Activated naive CD4-positive, alpha-beta T cell treated with anti-CD3 and anti-CD28 coated beads, Interleukin-2, amount 50 U/mL, for 24 hours (primary cell): ENCODE measurements around the gene FANCG.
A peak's percentile ranks its signal among the peaks of the same experiment; 100 is the strongest.

Experiments
- H3K27ac Mint-ChIP-seq: one replicate; pipeline ENCODE4 v1.8.0; 2021; ENCODE audit warnings: mild to moderate bottlenecking, mixed read lengths
- H3K27me3 Mint-ChIP-seq: one replicate; pipeline ENCODE4 v1.8.0; 2021; ENCODE audit warnings: mixed read lengths
- H3K36me3 Mint-ChIP-seq: one replicate; pipeline ENCODE4 v1.8.0; 2021; ENCODE audit warnings: mixed read lengths
- H3K4me1 Mint-ChIP-seq: one replicate; pipeline ENCODE4 v1.8.0; 2021; ENCODE audit warnings: mixed read lengths
- H3K4me3 Mint-ChIP-seq: one replicate; pipeline ENCODE4 v1.8.0; 2021; ENCODE audit warnings: mild to moderate bottlenecking, mixed read lengths
- H3K9me3 Mint-ChIP-seq: one replicate; pipeline ENCODE4 v1.8.0; 2021; ENCODE audit warnings: mixed read lengths

Gene FANCG

GRCh38 chr9:35079426-35080341 lies at the start of gene FANCG:
TSS of gene FANCG (minus strand) at chr9:35079942. CDS start at chr9:35079524, 418 bp downstream.
- Mint-ChIP-seq H3K4me3 (peak within 1 kb of the TSS; percentile 99), H3K27ac (peak within 1 kb of the TSS; percentile 95), H3K36me3 (peaks cover 4% of the 10 kb centered on the region), H3K9me3 (no peaks in the 10 kb centered on the region), H3K4me1 (peaks cover 19% of the 10 kb centered on the region), H3K27me3 (no peaks in the 10 kb centered on the region)

DNA sequence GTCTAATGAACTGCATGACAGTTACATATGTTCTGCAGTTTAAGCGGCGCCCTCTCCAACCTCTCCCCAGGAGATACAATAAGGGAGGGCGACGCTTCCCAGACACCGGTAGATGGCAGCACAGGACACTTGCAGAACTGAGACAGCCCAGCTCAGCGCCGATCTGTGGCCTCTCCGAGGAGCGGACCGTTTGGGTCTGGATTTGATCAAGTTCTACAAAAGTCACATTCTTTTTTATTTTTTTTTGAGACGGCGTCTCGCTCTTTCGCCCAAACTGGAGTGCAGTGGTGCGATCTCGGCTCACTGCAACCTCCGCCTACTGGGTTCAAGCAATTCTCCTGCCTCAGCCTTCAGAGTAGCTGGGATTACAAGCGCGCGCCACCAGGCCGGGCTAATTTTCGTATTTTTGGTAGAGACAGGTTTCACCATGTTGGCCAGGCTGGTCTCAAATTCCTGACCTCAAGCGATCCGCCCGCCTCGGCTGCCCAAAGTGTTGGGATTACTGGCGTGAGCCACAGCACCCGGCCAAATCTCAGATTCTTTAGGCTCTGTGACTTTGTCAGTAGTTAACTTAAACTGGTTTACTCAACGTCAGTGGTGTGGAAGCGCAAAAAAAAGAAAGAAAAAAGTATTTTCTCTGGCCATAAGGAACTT lies 37.3 kb upstream of the FANCG start:
- H3K27ac Mint-ChIP-seq = peak overlapping the region; percentile 71
- peaks cover 43% of the 10 kb centered on the region for H3K4me1 Mint-ChIP-seq
- no peaks in the 10 kb centered on the region for H3K36me3 Mint-ChIP-seq
- peak overlapping the region; percentile 92 for H3K4me3 Mint-ChIP-seq
- H3K9me3 Mint-ChIP-seq = no peaks in the 10 kb centered on the region
- H3K27me3 Mint-ChIP-seq = no peaks in the 10 kb centered on the region

GRCh38 chr9:35116539-35116897 lies 36.8 kb upstream of the FANCG start:
- Mint-ChIP-seq H3K36me3 (no peaks in the 10 kb centered on the region), H3K4me1 (peaks cover 48% of the 10 kb centered on the region)

DNA sequence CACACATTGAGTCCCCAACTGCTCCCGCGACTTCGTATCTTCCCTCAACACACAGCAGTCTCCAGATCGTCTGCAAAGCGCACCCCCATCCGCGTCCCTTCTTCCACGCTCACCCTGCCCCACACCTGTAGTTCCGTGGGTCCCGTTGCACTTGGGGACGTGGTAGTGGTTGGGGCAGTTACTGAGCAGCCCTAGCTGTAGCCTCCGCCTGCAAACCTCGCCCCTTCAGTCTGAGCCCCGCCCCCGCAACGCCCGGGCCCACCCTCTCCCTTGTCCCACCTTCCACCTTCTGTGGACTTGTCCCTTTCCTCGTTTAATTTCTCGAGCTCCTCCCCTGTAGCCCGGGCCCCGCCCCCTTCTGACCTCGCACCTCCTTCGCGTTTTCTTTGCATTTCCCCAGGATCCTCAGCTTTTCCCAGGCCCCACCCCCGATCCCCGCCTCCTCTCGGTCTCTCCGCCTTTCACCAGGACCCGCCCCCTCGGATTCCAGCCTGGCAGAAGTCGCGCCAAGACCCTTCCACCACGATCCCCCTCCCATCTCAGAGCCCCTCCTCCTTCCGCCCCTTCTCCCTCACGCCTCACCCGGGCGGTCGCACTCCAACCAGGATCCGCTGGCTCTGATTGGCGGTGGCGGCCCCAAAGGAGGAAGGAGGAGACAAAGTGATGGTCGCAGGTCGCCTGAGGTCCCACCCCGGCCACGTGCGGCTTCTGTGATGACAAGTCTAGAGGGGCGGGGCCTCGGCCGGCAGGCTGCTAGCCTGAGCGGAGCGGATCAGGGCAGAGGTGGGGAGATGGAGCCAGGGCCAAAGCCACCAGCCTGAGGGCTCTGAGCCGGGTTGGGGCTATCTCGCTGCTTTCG lies 36.2 kb upstream of the FANCG start, which contains the start of gene ATOSB:
TSS of gene ATOSB (minus strand) at position 183 of the 859 bp plus-strand sequence. CDS start 7,588 bp downstream, outside the sequence.
- no peaks in the 10 kb centered on the region for H3K36me3 Mint-ChIP-seq
- H3K9me3 Mint-ChIP-seq = no peaks in the 10 kb centered on the region
- peaks cover 51% of the 10 kb centered on the region for H3K4me1 Mint-ChIP-seq
- H3K27ac Mint-ChIP-seq = peak within 1 kb of the TSS; percentile 95
- peak within 1 kb of the TSS; percentile 92 for H3K4me3 Mint-ChIP-seq
- no peaks in the 10 kb centered on the region for H3K27me3 Mint-ChIP-seq

More at GRCh38 chr9:35116539-35116897, 36.8 kb upstream of the FANCG start:
- no peaks in the 10 kb centered on the region for H3K27me3 Mint-ChIP-seq
- H3K4me3 Mint-ChIP-seq = peak overlapping the region; percentile 92
- no peaks in the 10 kb centered on the region for H3K9me3 Mint-ChIP-seq
- peak overlapping the region; percentile 71 for H3K27ac Mint-ChIP-seq

- no peaks in the 10 kb centered on the region for H3K9me3 Mint-ChIP-seq
- peak overlapping the region; percentile 92 for H3K4me3 Mint-ChIP-seq
- peak overlapping the region; percentile 95 for H3K27ac Mint-ChIP-seq
- peaks cover 59% of the 10 kb centered on the region for H3K4me1 Mint-ChIP-seq
- no peaks in the 10 kb centered on the region for H3K36me3 Mint-ChIP-seq
- H3K27me3 Mint-ChIP-seq = no peaks in the 10 kb centered on the region
These were observed 35.3 kb upstream of the FANCG start for GRCh38 chr9:35114840-35115628.

GRCh38 chr9:35114113-35114839 lies 34.5 kb upstream of the FANCG start:
- peak overlapping the region; percentile 92 for H3K4me3 Mint-ChIP-seq
- peaks cover 66% of the 10 kb centered on the region for H3K4me1 Mint-ChIP-seq
- no peaks in the 10 kb centered on the region for H3K9me3 Mint-ChIP-seq
- no peaks in the 10 kb centered on the region for H3K27me3 Mint-ChIP-seq
- peak overlapping the region; percentile 95 for H3K27ac Mint-ChIP-seq
- no peaks in the 10 kb centered on the region for H3K36me3 Mint-ChIP-seq

DNA sequence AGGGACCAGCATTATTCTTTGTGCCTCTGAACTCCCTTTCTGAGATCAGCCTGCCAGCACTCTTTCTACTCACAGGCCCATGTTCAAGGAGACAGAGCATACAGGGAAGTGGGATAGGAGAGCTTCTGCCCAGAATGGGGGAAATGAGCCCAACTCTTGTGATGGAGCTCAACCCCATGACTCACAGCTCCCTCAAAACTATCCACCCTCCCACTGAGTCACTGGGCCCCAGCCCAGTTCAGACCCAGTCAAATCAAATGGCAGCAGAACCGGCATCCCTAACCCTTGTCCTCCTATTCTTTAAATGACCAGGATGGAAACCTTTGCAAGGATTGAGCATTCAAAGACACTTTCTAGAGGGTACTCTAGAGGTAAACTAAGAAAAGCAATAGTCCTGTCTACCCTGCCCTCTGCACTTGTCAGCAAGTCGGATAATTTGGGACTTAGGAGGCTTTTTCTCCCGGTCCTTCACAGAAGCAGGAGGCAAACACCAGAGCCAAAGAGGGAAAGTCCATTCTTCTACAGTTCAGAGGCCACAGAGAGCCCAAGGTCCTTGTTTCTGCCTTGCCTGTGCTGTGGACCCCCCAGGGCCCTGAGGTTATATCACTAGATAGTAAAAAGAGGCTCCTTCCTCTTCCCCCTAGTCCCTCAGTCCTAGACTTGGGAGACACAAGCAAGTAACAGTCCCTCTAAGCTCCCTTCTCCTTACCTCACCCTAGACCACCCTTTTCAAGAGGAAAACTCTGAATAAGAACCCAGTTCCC lies 32.7 kb upstream of the FANCG start:
- Mint-ChIP-seq H3K4me3 (peak overlapping the region; percentile 80), H3K4me1 (peaks cover 66% of the 10 kb centered on the region), H3K9me3 (no peaks in the 10 kb centered on the region), H3K27me3 (no peaks in the 10 kb centered on the region), H3K36me3 (no peaks in the 10 kb centered on the region), H3K27ac (peak overlapping the region; percentile 94)

DNA sequence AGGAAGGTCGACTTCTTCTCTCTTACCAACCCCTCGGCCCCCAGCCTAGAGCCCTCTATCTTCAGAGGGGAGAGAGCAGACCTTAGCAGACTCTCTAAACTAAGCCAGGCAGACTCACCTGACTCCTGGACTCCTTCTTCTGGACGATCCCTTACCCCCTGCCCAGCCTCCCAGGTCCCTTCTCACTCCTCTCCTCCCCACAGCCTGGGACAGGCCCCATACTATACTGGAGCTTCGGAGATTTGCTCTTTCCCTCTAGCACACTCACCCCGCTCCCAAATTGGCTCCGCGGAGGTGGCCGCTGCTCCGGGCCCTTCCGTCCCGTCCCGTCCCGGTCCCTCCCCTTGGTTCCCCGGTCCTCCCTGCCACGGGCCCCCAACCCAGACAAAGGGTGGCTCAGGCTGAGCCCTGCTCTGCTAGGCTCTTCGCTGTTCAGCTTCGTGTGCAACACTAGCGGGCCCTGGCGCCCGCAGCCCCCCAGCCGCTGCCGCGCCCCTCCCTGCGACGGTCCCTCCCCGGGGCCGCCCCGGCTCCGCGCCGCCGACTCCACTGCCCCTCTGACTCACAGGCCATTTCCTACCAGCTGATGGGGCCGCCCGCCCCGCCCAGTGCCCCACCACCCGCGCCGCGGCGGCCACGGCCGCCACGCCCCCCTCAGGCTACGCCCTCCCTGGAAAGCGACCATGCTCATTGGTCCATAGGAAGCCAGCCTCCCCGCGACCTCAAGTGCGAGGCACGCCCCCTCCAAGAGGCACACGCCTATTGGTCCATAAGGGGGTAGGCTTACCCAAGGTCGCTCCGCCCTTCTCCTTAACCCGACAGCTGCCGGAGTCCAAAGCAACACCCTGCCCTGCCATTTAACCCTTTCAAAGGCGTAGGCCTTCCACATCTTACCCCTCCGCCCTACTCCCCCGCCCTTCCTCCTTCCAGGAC lies 31.5 kb upstream of the FANCG start:
- peak overlapping the region; percentile 94 for H3K27ac Mint-ChIP-seq
- no peaks in the 10 kb centered on the region for H3K9me3 Mint-ChIP-seq
- H3K4me3 Mint-ChIP-seq = peak overlapping the region; percentile 80
- H3K4me1 Mint-ChIP-seq = peaks cover 60% of the 10 kb centered on the region
- no peaks in the 10 kb centered on the region for H3K27me3 Mint-ChIP-seq
- H3K36me3 Mint-ChIP-seq = no peaks in the 10 kb centered on the region

- peak overlapping the region; percentile 80 for H3K4me3 Mint-ChIP-seq
- H3K27ac Mint-ChIP-seq = peak overlapping the region; percentile 55
- H3K36me3 Mint-ChIP-seq = no peaks in the 10 kb centered on the region
- H3K9me3 Mint-ChIP-seq = no peaks in the 10 kb centered on the region
- no peaks in the 10 kb centered on the region for H3K27me3 Mint-ChIP-seq
- peaks cover 53% of the 10 kb centered on the region for H3K4me1 Mint-ChIP-seq
These were observed 30.6 kb upstream of the FANCG start for GRCh38 chr9:35110327-35110761.

DNA sequence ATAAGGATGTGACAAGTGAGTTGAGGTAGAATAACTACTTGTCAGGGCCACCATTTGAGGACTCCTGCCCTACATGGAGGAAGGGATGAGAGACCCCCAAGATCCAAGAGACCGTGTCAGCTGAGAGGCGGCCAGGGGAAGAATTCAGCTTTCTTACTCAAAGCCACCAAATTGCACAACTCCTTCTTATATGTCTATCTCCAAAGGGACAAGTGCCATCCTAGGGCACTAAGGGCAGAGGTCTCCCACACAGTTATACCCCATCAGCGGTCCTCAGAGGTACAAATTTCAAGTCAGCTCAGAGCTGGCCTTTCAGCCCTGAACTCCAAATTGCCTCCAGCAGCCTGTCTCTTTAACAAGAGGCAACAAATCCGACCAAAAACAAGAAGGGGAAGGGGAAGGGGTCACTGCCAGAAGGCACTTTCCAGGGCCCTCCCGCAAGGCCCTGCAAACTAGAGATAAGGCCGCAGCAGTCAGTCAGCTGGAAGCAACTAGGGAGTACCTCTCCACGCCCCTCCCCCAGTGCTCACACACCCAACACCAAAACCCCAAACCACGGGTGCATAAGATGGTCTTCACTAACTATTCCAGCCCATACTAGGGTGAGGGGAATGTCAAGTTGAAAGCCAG lies 29.3 kb upstream of the FANCG start:
- H3K36me3 Mint-ChIP-seq = no peaks in the 10 kb centered on the region
- no peaks in the 10 kb centered on the region for H3K9me3 Mint-ChIP-seq
- H3K27me3 Mint-ChIP-seq = no peaks in the 10 kb centered on the region
- no peak overlapping the region for H3K4me3 Mint-ChIP-seq
- peaks cover 40% of the 10 kb centered on the region for H3K4me1 Mint-ChIP-seq
- H3K27ac Mint-ChIP-seq = no peak overlapping the region

DNA sequence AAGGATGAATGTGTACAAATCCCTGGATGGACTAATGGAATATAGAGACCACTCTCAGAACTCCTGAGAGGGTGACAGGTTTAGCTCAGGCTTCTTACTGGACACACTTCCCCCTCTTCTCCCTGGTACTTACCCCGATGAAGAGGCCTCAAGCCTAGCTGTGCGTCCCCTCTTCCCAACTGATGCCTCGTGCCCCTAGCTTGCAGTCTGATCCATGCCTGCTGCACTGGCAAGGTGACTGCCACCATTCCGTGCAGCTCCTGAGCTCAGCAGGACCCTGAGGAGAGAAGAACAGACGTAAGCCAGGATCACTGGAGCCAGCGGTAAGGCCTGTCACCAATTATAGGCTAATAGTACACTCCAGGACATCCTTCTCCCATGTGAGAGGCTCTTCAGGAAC lies 28.7 kb upstream of the FANCG start:
- H3K9me3 Mint-ChIP-seq = no peaks in the 10 kb centered on the region
- H3K4me3 Mint-ChIP-seq = no peak overlapping the region
- H3K36me3 Mint-ChIP-seq = no peaks in the 10 kb centered on the region
- H3K27ac Mint-ChIP-seq = no peak overlapping the region
- H3K4me1 Mint-ChIP-seq = peaks cover 37% of the 10 kb centered on the region
- H3K27me3 Mint-ChIP-seq = no peaks in the 10 kb centered on the region
